Left lobe of liver (tissue), 2 donors: Measurements from ENCODE around the gene PARD3. TPM values are rescaled to one million over a fixed set of nuclear protein-coding genes. Genes with fewer than 3 reads are reported as not detected.
"Not testable (repeated sequence)": the region's sequence is repeated elsewhere in the genome, so short reads cannot be mapped to it uniquely, and the experiment has no call there.

Experiments
- ATAC-seq: fragments of 200-7000 bp; cut with Tn5 transposase; one replicate; pipeline ENCODE4 v1.9.1; 2020; ENCODE audit warnings: mild to moderate bottlenecking, moderate library complexity
- DNase-seq: peaks from one replicate; pipeline ENCODE4 v3.0.0-alpha.2; 2020; ENCODE audit warnings: low spot score
- total RNA-seq: library from RNA; stranded (reverse); gene quantifications from one replicate; pipeline ENCODE4 v1.2.1, GENCODE V29; 2021
- donor health status: DM: no; HTN: no; CAD: no; lungs with moderate emphysema.
- donor health status: DM: no; HTN: yes; CAD: no.

The PARD3 gene
- total RNA-seq, 1 donor from 2014 or later = 19.1 TPM

- no peak for ATAC-seq
- DNase-seq = no peak
Observed at GRCh38 chr10:34721208-34721840, 93.8 kb downstream of the PARD3 start.

GRCh38 chr10:34719746-34720145 is 95.3 kb downstream of the PARD3 start:
- ATAC-seq (no peak), DNase-seq (no peak)

- ATAC-seq (no peak), DNase-seq (no peak)
Observed at GRCh38 chr10:34719328-34719727, 95.8 kb downstream of the PARD3 start.

GRCh38 chr10:34717429-34717828 is 97.7 kb downstream of the PARD3 start:
- no peak for DNase-seq
- peak; percentile 79 for ATAC-seq

GRCh38 chr10:34716958-34717357 is 98.1 kb downstream of the PARD3 start:
- ATAC-seq (no peak), DNase-seq (no peak)

- ATAC-seq (no peak), DNase-seq (no peak)
Observed at GRCh38 chr10:34716234-34716633, 98.9 kb downstream of the PARD3 start.

- ATAC-seq (no peak), DNase-seq (no peak)
Observed at GRCh38 chr10:34715511-34716187, 99.4 kb downstream of the PARD3 start.

- no peak for ATAC-seq
- no peak for DNase-seq
Observed at GRCh38 chr10:34713875-34714274, 101.2 kb downstream of the PARD3 start.

GRCh38 chr10:34711500-34711899 is 103.6 kb downstream of the PARD3 start:
- DNase-seq = no peak
- ATAC-seq = peak; percentile 76

GRCh38 chr10:34710391-34710751 is 104.7 kb downstream of the PARD3 start:
- ATAC-seq (peak; percentile 47), DNase-seq (no peak)

GRCh38 chr10:34709637-34710390 is 105.3 kb downstream of the PARD3 start:
- ATAC-seq (no peak), DNase-seq (no peak)

GRCh38 chr10:34707656-34708055 is 107.4 kb downstream of the PARD3 start:
- no peak for ATAC-seq
- DNase-seq = no peak

GRCh38 chr10:34706992-34707391 is 108.1 kb downstream of the PARD3 start:
- DNase-seq, ATAC-seq: not testable (repeated sequence)

GRCh38 chr10:34706147-34706546 is 108.9 kb downstream of the PARD3 start:
- ATAC-seq = no peak
- DNase-seq = no peak

GRCh38 chr10:34705563-34705962 is 109.5 kb downstream of the PARD3 start:
- DNase-seq (no peak), ATAC-seq (no peak)

GRCh38 chr10:34704526-34705184 is 110.4 kb downstream of the PARD3 start:
- DNase-seq (no peak), ATAC-seq (peak; percentile 53)

- DNase-seq = no peak
- ATAC-seq = no peak
Observed at GRCh38 chr10:34702982-34703381, 112.1 kb downstream of the PARD3 start.

- ATAC-seq (no peak), DNase-seq (no peak)
Observed at GRCh38 chr10:34702093-34702937, 112.8 kb downstream of the PARD3 start.

- ATAC-seq (no peak), DNase-seq (no peak)
Observed at GRCh38 chr10:34701194-34701593, 113.9 kb downstream of the PARD3 start.

GRCh38 chr10:34700752-34701151 is 114.3 kb downstream of the PARD3 start:
- ATAC-seq, DNase-seq: not testable (repeated sequence)
